Stimulated activated CD8-positive, alpha-beta memory T cell treated with anti-CD3 and anti-CD28 coated beads, Interleukin-7, amount 100 ng/mL, for 1 hour (primary cell): ENCODE data around the gene CST1.
A peak's percentile ranks its signal among the peaks of the same experiment; 100 is the strongest.
"Not testable (repeated sequence)": the region's sequence is repeated elsewhere in the genome, so short reads cannot be mapped to it uniquely, and the experiment has no call there.

Source experiments
- DNase-seq, 2 donors: peaks; one replicate each; pipeline ENCODE4 v3.0.0-alpha.2; 2020; ENCODE audit warnings: low read depth in 2 of 2

CST1 gene, protein sequence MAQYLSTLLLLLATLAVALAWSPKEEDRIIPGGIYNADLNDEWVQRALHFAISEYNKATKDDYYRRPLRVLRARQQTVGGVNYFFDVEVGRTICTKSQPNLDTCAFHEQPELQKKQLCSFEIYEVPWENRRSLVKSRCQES

DNA sequence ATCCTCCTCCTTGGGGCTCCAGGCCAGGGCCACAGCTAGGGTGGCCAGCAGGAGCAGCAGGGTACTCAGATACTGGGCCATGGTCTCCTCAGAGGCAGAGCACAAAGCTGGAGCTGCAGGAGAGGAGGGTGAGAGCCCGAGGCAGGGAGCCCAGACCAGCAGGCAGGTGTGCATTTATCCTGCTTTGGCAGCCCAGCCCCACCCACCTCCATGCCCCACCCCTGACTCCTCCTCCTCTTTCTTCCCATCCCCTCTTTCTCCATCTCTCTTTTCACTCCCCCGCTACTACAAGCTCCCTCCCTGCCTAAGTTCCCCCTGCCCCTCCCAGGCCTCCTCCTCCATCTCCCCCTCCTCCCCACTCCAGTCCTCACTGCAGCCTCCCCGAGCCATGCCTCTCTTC lies at the start of gene CST1:
Gene CST1, minus strand, starts transcription at position 150 of the 400 bp plus-strand sequence. Its CDS starts 69 bp downstream, at position 81.
- DNase-seq, result not testable (repeated sequence)

DNA sequence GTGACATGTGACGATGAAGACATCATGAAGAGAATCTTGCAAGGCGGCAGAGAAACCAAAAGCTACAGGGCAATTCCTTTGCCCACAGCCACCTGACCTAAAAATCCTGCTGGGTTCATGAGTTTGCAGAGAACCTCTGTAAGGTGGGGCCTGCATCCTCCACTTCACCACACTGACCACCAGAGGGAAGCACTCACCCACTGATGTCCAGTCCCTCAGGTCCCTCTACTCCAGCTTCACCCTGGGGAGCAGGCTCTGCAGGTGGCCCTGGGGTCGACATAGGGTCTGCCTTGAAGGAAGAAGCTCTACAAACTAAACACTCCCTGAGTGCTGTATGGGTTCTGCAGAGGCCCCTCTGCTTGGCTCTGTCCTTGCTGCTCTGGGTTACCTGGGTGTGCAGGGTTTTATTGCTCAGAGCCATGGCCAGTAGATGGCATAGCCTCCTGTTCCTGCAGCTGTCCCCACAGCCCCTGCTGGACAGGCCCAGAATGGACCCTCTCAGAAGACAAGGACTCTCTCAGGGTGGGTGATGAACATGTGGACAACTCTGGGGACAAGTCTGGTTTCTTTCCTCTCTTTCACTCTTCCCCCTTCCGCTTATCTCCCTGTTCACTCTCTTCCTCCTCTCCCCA lies 48.6 kb upstream of the CST1 start:
- peak in 1 of 2 donors; percentile 2 for DNase-seq

DNA sequence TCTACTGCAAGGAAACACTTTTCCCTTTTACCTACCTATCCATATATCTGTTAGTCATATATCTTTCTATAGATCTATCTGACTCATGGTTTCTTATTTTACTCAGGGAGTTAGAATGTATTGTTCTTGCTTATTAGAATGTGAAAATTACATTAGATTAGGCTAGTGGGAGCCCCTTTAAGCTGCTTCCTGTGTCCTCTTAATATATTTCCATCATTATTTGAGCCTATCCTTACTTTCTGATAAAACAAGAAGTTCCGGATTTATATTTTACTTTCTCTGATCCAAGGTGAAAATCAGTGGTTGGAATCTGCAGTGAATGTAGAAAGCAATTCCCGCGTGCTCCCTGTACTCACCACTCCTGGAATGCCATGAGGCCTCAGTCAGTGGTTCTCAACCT lies 44.8 kb upstream of the CST1 start:
- DNase-seq, result no peak

DNA sequence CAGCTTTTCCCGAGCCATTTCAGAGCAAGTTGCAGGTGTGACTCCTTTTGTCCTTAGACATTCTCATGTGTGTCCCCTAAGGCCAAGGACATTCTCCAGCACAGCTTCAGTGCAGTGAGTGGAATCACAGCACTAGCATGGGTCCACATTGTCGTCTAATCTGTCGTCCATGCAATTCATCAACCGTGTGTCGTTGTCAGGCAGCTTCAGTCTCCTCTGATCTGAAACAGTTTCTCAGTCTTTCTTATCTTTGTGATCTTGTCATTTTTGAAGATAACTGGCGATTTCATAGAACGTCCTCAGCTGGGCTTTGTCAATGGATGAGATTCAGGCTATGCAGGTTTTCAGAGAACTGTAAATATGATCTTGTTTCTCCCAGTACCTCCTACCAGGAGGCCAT lies 44.1 kb upstream of the CST1 start:
- no peak for DNase-seq

DNA sequence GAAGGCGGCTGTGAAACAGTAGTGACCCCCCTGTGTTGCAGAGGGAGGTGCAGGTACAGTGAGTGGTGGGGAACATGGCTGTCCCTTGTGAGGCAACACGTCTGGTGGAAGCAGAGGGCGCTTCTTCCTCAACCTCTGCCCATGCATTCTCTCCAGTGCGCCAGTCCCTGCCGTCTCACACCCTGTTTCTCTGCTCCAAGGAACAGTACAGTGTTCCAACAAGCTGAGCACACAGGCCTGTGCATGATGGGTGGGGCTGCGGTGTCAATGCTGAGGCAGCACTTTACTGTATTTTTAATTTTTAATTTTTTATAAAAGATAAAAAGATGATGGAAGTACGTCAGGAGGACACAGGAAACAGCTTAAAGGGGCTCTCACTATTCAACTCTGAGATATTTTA lies 43.3 kb upstream of the CST1 start:
- DNase-seq, result no peak

DNA sequence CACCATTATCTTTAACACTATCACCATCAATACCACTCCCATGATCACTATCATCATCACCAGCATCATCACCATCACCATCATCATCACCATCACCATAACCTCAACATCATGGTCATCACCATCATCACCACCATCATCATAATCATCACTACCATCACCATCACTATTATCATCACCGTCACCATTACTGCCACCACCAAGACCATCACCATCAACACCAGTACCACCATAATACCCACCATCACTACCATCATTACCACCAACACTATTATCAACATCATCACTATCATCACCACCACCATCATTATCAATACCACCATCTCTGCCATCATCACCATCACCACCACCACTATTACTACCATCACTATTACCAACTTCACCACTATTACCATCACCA lies 32.7 kb upstream of the CST1 start:
- no peak for DNase-seq

DNA sequence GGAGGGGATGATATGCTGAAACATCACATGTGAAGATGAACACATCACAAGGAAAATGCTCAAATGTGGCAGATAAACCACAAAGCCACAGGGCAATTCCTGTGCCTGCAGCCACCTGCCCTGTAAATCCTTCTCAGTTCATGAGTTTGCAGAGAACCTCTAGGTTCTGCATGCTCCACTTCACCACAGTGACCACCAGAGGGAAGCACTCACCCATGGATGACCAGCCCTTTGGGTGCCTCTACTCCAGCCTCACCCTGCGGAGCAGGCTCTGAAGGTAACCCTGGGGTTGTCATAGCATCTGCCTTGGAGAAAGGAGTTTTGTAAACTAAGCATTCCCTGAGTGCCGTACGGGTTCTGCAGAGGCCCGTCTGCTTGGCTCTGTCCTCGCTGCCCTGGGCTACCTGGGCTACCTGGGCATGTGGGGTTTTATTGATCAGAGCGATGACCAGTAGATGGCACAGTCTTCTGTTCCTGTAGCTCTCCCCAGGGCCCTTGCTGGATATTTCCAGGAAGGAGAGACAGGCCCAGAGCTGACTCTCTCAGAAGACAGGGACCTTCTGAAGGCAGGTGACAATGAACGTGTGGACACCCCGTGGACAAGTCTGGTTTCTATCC lies 31.7 kb upstream of the CST1 start:
- no peak for DNase-seq

DNA sequence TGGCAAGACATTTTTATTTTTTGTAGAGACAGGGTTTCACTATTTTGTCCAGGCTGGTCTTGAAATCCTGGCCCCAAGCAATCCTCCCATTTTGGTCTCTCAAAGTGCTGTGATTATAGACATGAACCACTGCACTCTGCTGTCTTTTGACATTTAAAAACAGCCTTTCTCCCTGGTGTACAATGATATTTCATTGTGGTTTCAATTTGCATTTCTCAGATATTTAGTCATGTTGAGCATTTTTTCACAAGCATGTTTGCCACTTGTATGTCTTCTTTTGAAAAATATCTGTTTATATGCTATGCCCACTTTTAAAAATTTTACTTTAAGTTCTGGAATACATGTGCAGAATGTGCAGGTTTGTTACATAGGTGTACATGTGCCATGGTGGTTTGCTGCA lies 27.9 kb upstream of the CST1 start:
- not testable (repeated sequence) for DNase-seq

DNA sequence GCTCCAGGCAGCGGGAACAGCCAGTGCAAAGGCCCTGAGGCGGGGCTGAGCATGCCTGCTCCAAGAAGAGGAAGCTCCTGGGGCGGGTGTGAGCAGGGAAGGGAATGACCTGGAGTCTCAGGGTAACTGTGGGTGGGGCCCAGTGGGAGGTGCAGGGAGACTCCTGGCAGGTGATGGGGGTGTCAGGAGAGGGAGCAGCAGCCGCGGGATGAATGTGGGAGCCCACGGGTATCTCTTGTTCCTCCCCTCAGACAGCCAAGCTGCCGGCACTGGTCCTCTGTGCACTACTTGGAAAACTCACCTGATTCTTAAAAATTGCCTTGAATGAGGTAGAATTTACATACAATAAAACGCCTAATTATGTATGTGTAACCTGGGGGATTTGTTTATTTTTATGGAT lies 26.6 kb upstream of the CST1 start:
- DNase-seq, result not testable (repeated sequence)

DNA sequence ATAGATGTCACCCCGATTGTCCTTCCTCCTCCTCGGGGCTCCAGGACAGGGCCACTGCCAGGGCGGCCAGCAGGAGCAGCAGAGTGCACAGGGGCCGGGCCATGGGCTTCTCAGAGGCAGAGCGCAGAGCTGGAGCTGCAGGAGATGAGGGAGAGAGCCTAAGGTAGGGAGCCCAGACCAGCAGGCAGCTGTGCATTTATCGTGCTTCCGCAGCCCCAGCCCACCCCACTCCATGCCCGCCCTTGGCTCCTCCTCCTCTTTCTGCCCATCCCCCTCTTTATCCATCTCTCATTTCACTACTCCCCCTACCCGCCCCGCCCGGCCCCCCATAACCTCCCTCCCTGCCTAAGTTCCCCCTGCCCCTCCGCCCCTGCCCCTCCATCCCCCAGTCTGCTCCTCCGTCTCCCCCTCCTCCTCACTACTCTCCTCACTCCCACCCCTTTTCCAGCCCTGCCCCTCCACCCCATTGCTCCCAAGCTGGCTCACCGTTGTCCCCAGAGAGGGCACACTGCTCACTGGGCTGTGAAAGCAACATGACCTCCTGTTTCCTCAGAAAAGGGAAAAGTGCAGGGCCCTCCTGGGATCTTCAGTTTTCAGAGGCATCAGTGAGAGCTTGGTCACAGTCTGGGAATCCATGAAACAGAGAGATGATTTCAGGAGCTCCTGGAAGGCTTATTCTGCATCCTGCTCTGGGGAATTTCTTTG lies 25.5 kb upstream of the CST1 start:
- DNase-seq, result no peak

DNA sequence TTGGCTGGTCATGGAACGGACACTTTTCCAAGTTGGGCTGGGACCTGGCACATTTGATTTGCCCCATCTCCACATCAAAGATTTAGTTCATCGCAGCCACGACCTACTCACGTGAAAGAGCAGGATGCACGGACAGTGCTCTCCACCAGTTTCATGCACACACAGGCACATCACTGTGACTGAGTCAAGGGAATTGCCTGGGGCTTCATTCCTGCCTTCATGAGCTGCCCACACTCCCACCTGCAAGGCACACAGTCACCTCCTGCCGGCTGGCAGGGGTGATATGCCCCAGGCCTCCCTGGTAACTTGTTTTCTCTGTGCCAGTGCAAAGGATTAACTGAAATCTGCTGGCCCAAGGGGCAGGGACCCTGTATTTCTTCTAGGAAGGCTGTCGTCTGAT lies 23.3 kb upstream of the CST1 start:
- no peak for DNase-seq

DNA sequence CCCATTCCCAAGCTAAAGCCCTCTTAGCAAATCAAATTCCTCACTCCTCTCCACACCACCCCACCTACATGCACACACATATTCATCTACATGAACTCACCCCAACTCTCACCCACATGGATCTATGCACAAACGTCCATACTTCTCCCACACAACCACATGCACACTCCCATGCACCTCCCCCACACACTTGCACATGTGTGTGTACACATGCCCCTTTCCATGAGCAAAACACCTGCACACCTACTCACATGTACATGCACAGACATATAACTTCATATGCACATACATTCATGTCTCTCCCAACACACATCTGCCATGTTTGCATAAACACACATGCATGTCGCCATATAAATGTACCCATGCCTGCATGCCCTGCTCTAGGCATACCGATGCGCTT lies 22.8 kb upstream of the CST1 start:
- no peak for DNase-seq

DNA sequence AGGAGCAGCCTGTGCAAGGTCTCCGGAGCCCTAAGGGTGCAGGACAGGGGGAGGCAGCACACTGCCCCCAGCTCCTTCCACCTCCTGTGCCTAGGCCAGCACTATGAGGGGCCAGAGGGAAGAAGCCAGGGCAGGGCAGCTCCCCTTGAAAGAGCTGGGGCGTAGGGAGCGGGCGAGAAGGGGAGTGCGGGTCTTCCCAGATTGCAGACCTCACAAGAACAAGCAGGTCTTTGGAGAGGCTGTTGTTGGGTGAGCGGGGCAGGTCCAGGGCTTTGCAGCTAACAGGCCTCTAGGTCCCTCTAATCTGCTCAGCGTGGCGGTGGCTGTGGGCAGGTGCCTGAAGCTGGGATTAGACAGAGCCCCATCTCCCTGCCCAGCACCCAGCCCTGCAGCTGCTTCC lies 22.4 kb upstream of the CST1 start:
- no peak for DNase-seq

DNA sequence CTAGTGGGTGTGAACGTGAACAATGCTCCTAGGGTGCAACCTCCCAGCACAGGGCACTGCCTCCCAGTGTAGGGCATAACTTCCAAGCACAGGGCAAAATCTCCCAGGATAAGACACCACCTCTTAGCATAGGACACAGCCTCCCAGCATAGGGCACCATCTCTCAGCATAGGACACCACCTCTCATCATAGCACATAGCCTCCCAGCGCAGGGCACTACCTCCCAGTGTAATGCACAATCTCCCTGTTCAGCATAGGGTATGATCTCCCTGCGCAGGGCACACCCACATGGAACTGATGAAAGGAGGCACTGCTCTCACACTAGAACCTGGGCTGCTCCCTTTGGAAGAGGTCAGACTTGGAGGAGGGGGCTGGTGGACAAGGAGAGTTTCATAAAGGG lies 21.3 kb upstream of the CST1 start:
- DNase-seq, result no peak

DNA sequence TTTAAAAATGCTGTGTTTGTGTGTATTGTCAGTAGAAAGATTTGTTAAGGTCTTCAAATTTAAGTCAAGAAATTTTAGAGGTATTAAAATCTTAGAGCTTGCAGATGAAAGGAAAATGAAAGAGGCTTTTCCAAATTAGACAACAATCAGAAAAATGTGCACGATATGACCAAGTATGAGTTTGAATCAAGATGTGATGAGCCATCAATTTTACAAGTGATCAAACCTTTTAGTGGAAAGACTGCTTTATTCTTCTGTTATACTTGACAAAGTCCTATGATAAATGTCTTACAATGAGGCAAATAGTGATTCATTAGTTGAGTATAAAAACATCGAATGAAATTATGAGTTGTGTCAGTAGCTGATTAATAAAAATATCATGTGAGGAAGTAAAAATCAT lies 19.6 kb upstream of the CST1 start:
- no peak for DNase-seq

DNA sequence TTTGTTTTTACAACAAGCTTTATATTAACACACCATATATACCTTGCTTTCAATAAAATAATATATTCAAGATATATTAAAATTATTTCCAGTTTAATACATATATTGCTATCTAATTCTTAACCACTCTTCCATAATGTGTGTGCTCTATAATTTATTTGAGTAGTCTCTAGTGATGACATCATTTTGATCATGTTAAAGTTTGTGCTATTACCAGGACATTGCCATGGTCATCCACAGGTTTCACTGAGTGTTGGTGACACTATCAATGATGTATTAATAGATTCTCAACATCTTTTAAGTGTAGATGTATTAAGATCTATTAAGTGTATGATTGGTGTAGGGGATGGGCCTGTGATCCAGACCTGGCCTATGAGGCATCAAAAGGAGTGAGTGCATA lies 17.8 kb upstream of the CST1 start:
- not testable (repeated sequence) for DNase-seq

DNA sequence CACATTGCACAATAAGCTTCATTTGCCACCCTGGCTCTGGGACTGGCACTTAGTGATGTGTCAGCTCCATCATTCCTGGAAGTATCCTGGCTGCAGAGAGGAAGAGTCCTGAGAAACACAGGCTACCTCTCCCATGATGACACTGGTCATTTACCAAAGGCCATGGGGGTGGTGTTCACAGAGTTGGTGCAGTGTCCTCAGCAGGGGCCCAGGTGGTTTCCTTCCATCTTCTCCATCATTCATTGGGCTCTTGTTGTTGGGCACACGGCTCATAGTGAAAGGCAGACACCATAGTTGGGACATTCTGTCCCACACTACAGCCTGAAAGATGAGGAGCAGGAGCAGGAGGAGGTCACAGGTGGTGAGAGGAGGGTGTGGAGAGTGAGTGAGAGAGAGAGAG lies 15.8 kb upstream of the CST1 start:
- no peak for DNase-seq

DNA sequence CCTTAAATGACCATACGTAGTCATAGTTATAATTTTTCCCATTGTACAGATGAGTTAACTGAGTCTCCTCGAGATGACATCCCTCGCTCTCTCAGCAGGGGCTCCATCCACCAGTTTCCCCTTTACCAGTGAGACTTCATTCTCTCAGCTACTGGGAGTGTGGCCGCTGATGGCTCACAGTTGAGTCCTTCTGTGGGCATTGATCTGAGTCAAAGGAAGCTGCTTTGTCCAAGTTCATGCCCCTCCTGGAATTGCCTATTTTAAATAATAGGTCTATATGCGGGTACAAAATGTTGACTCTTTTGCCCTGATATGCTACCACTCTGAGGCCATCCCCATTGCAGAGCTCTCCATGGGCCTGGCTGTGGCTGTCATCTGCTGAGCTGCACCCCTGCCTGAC lies 14.8 kb upstream of the CST1 start:
- no peak for DNase-seq

DNA sequence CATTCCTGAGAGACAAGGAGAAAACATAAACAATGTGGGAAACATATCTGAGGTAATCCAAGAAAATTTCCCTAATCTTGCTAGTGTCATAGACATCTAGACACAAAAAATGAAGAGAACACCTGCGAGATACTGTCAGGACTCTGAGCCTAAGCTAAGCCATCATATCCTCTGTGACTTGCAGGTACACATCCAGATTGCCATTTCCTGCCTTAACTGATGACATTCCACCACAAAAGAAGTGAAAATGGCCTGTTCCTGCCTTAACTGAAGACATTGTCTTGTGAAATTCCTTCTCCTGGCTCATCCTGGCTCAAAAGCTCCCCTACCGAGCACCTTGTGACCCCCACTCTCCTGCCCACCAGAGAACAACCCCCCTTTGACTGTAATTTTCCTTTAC lies 13.9 kb upstream of the CST1 start:
- not testable (repeated sequence) for DNase-seq

DNA sequence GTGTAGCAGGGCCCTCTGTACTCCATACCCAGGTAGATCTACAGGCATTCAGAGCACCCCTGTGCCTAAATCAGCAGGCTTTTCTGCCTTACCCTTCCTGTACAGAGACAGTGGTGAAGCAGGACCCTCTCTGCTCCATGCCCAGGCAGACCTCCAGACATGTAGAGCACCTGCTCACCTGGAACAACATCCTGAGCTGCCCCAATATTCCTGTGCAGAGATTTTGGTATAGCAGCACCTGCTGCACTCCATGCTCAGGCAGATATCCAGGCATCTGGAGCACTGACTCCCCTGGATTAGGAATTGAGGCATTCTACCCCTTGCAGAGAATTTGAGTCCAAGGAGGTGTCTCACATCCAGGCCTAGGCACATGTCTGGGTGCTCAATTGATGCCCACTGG lies 12.6 kb upstream of the CST1 start:
- no peak for DNase-seq

DNA sequence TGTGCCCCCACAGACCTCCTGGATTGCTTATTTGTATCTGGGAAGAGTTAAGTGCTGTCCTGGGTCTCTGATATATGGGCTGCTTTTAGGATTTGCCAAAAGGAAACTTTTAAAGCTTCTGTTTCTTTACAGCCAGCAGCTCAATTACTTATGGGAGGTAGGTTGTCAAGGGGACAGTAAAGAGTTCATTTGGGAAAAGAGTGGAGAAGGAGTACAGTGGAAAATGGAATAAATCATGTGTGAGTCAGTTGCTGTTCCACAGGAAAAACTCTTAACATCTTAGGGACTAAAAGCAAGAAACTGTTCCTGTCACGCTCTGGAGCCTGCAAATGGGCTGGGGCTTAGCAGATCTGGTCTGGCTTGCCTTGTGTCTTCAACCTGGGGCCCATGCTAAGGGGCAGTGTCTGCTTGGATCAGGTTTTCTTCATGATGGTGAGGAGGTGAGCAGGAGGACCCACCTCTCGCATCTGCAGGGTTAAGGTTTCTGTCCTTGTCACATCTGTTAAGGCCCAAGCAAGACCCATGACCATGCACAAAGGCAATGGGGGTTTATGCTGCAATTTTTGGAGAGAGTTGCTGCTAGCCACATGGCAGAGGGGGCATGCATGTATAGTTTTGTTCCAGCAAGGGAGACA lies 8.7 kb upstream of the CST1 start:
- no peak for DNase-seq

DNA sequence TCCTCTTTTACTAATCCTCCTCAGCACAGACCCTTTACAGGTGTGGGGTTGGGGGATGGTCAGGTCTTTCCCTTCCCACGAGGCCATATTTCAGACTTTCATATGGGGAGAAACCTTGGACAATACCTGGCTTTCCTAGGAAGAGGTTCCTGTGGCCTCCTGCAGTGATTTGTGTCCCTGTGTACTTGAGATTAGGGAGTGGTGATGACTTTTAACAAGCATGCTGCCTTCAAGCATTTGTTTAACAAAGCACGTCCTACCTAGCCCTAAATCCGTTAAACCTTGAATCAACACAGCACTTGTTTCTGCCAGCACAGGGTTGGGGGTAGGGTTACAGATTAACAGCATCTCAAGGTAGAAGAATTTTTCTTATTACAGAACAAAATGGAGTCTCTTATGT lies 6.1 kb upstream of the CST1 start:
- DNase-seq, result not testable (repeated sequence)
